ENCODE data around the gene RAB27B. TPM values are rescaled to one million over a fixed set of nuclear protein-coding genes. Genes with fewer than 3 reads are reported as not detected.
"Not testable (repeated sequence)": the region's sequence is repeated elsewhere in the genome, so short reads cannot be mapped to it uniquely, and the experiment has no call there.

Gene RAB27B
- total RNA-seq, 2 experiments from 2014 or later, result 2.4 to 2.5 TPM

DNA sequence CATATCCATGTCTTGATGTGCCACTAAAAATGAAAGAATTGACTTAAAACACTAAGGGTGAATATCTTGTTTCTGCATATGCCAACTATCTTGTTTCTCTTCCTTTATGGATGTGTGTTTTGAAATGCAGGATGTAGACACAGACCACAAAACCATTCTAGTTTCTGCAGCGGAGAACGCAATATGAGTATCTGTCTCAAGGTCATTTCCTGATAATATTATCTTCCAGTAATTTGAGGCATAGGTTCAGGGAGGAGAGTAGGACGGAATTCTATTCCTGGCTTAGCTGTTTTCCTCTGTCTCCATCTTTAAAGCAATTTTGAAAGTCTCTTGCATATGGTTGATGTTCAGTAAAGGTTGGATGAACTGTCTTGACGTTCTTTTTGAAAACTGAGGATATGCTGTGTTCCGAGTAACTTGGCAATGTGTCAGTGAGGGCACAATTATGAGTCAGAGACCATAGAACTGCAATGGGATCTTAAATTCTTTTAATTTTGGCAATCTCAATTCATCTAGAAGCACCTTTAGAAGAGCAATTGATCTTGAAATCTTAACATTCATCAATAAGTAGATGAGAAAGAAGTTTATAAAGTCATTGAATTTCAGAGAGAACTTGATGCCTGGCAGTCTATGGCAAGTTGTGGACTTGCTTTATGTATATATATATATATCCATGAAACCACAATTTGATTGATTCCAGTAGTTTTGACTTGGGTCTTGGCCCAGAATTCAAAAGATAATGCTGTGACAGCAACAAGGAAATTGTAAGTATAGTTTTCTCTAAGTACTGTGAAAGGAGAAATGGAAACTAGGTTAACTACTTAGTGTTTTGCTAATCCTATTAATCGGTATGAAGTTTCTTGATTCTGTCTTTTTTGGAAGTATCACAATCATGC is 24.8 kb downstream of the RAB27B start:
- Histone ChIP-seq H3K27me3 (ENCODE audit: control insufficient read depth in 1 of 2, insufficient read depth in 2 of 2, low read length in 2 of 2) (no peaks in the 10 kb centered on the region), H3K27ac (ENCODE audit: low read depth in 1 of 2, low read length in 2 of 2) (no peak overlapping the region), H3K4me3 (ENCODE audit: low read length) (no peak overlapping the region), H3K9me3 (ENCODE audit: control insufficient read depth in 1 of 2, insufficient read depth in 1 of 2, low read length in 2 of 2) (no peaks in the 10 kb centered on the region), H3K36me3 (ENCODE audit: insufficient read depth, low read length) (no peaks in the 10 kb centered on the region), H3K4me1 (ENCODE audit: insufficient read depth, low read length) (no peaks in the 10 kb centered on the region)
- Mint-ChIP-seq H3K27me3 (no peaks in the 10 kb centered on the region), H3K36me3 (ENCODE audit: low read depth) (no peaks in the 10 kb centered on the region), H3K4me3 (peak overlapping the region; percentile 5), H3K9me3 (no peaks in the 10 kb centered on the region), H3K4me1 (ENCODE audit: low read depth) (peaks cover 20% of the 10 kb centered on the region), H3K27ac (no peak overlapping the region)
- POLR2A ChIA-PET, result interaction anchor here (1.3 to 1.6 kb wide), 2 partner anchors 17 to 24 kb away, joined by 3 to 4 read pairs; partner anchors contain the start of gene RAB27B
- CTCF ChIA-PET, result no interaction called here
- DNase-seq (peak in 1 of 14 experiments; percentile 4), ATAC-seq (ENCODE audit: poor library complexity) (no peak)
- TF ChIP-seq, protein P1, sequence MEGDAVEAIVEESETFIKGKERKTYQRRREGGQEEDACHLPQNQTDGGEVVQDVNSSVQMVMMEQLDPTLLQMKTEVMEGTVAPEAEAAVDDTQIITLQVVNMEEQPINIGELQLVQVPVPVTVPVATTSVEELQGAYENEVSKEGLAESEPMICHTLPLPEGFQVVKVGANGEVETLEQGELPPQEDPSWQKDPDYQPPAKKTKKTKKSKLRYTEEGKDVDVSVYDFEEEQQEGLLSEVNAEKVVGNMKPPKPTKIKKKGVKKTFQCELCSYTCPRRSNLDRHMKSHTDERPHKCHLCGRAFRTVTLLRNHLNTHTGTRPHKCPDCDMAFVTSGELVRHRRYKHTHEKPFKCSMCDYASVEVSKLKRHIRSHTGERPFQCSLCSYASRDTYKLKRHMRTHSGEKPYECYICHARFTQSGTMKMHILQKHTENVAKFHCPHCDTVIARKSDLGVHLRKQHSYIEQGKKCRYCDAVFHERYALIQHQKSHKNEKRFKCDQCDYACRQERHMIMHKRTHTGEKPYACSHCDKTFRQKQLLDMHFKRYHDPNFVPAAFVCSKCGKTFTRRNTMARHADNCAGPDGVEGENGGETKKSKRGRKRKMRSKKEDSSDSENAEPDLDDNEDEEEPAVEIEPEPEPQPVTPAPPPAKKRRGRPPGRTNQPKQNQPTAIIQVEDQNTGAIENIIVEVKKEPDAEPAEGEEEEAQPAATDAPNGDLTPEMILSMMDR (IDR thresholded peaks at IDR 0.05), result no peak
- intact Hi-C loops (cut with DNase I, micrococcal nuclease), result no loop called here

DNA sequence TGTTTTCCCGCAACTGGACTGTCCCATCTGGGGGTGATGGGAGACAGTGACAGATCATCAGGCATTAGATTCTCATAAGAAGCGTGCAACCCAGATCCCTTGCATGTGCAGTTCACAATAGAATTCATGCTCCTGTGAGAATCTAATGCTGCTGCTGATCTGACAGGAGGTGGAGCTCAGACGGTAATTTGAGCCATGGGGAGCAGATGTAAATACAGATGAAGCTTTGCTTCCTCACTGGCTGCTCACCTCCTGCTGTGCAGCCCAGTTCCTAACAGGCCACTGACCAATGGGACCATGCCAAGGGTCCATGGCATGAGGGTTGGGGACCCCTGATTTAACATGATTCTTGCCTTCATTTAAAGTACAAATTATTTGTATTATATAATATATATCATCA is 26.8 kb downstream of the RAB27B start:
- H3K9me3 Mint-ChIP-seq; CTCF ChIA-PET; H3K4me3 Mint-ChIP-seq; H3K4me1 ChIP-seq (ENCODE audit: insufficient read depth, low read length); intact Hi-C loops (cut with DNase I, micrococcal nuclease); H3K27me3 ChIP-seq (ENCODE audit: control insufficient read depth in 1 of 2, insufficient read depth in 2 of 2, low read length in 2 of 2); POLR2A ChIA-PET; H3K27me3 Mint-ChIP-seq; H3K27ac Mint-ChIP-seq; H3K4me3 ChIP-seq (ENCODE audit: low read length); H3K36me3 ChIP-seq (ENCODE audit: insufficient read depth, low read length); DNase-seq; ATAC-seq (ENCODE audit: poor library complexity); H3K9me3 ChIP-seq (ENCODE audit: control insufficient read depth in 1 of 2, insufficient read depth in 1 of 2, low read length in 2 of 2); H3K36me3 Mint-ChIP-seq (ENCODE audit: low read depth); H3K27ac ChIP-seq (ENCODE audit: low read depth in 1 of 2, low read length in 2 of 2): not testable (repeated sequence)
- H3K4me1 Mint-ChIP-seq (ENCODE audit: low read depth), result peaks cover 20% of the 10 kb centered on the region

DNA sequence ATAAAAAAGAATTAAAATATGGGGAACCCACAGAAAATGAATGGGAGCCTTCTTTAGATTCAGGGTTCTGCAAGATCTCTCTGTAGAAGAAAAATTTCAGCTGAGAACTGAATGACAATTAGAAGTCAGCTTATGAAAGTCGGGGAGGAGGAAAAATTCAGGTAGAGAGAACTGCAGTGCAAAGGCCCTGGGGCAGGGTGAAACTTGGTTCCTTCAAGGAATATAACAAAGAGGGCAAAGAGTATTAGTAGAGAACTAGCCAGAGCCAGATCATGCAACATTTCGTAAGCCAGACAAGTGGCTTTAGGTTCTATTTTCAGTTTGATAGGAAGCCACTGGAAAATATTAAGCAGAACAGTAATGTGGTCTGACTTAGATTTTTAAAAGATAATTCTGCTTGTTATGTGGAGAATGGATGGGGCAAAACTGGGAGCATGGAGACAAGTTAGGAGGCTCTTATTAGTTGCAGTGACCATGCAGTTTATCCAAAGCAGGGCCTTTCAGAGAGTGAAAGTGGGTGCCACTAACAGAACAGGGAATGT is 27.9 kb downstream of the RAB27B start:
- Mint-ChIP-seq H3K9me3 (no peaks in the 10 kb centered on the region), H3K4me3 (no peak overlapping the region), H3K27ac (no peak overlapping the region), H3K36me3 (ENCODE audit: low read depth) (peaks cover 6% of the 10 kb centered on the region), H3K4me1 (ENCODE audit: low read depth) (peaks cover 24% of the 10 kb centered on the region), H3K27me3 (no peaks in the 10 kb centered on the region)
- TF ChIP-seq, protein P1 (IDR thresholded peaks at IDR 0.05), result no peak
- Histone ChIP-seq H3K27me3 (ENCODE audit: control insufficient read depth in 1 of 2, insufficient read depth in 2 of 2, low read length in 2 of 2) (no peaks in the 10 kb centered on the region), H3K9me3 (ENCODE audit: control insufficient read depth in 1 of 2, insufficient read depth in 1 of 2, low read length in 2 of 2) (no peaks in the 10 kb centered on the region), H3K36me3 (ENCODE audit: insufficient read depth, low read length) (no peaks in the 10 kb centered on the region), H3K27ac (ENCODE audit: low read depth in 1 of 2, low read length in 2 of 2) (no peak overlapping the region), H3K4me1 (ENCODE audit: insufficient read depth, low read length) (no peaks in the 10 kb centered on the region), H3K4me3 (ENCODE audit: low read length) (no peak overlapping the region)
- no peak for DNase-seq
- ATAC-seq (ENCODE audit: poor library complexity), result no peak
- POLR2A ChIA-PET, result no interaction called here
- CTCF ChIA-PET, result no interaction called here
- intact Hi-C loops (cut with DNase I, micrococcal nuclease), result no loop called here

Data from CD4-positive, alpha-beta T cell (primary cell).